GM12878 (cell line): ENCODE data around the gene FMNL2. TPM values are rescaled to one million over a fixed set of nuclear protein-coding genes. Genes with fewer than 3 reads are reported as not detected.

Experiments
- ATAC-seq: fragments of 200-7000 bp; cut with Tn5 transposase; 3 replicates; pipeline ENCODE4 v1.9.1; 2020; ENCODE audit warnings: mild to moderate bottlenecking, moderate library complexity
- BruUV-seq: library from RNA; stranded (reverse); fragments of 400-500 nt; replicated peaks from 2 replicates; lab custom pipeline; 2021; lab: Mats Ljungman, UMichigan
- CTCF ChIA-PET: fragments of 300-600 bp; sonication (Branson Sonifier 250); formaldehyde crosslinking; extraction: SDS; loops from one replicate; lab custom pipeline; 2021; ENCODE audit warnings: inconsistent platforms; lab: Yijun Ruan, JAX
- POLR2A ChIA-PET: fragments of 350-600 bp; formaldehyde crosslinking; extraction: SDS; loops from one replicate; lab custom pipeline; 2021; ENCODE audit warnings: inconsistent platforms; lab: Charles Lee
- RAD21 ChIA-PET: fragments of 300-600 bp; sonication (Branson Sonifier 250); formaldehyde crosslinking; loops from one replicate; lab custom pipeline; 2023; ENCODE audit warnings: antibody characterized with exemption; ENCODE audit not compliant: unreplicated experiment; lab: Charles Lee
- SMC1A ChIA-PET: fragments of 300-600 bp; sonication (Branson Sonifier 250); formaldehyde crosslinking; loops from one replicate; lab custom pipeline; 2023; ENCODE audit not compliant: unreplicated experiment, uncharacterized antibody; lab: Charles Lee
- DNase-seq: peaks from one replicate; pipeline ENCODE4 v3.0.0-alpha.2; 2011; ENCODE audit warnings: low read depth, low spot score
- FAIRE-seq: peaks from 3 replicates; lab custom pipeline; 2011; peaks lifted over from hg19 to GRCh38; lab: Jason Lieb, UNC
- H2AFZ ChIP-seq: 2 replicates; pipeline ENCODE4 v1.6.0; 2011; ENCODE audit warnings: low read depth, low read length, control low read depth; ENCODE audit not compliant: control insufficient read depth
- H3K27ac ChIP-seq: 2 replicates; pipeline ENCODE4 v1.5.1; 2011; ENCODE audit warnings: control low read depth; ENCODE audit not compliant: control insufficient read depth, insufficient read depth
- H3K27me3 ChIP-seq, 2 experiments: replicated peaks in 1 of 2; 2 replicates each; pipeline versions ENCODE4 v1.6.0 to v1.6.1; 2011; ENCODE audit warnings: low read length in 1 of 2; ENCODE audit not compliant: control insufficient read depth in 2 of 2, insufficient read depth in 2 of 2
- H3K36me3 ChIP-seq, 2 experiments: 2 replicates each; pipeline ENCODE4 v1.5.1; 2011; ENCODE audit warnings: low read length in 1 of 2; ENCODE audit not compliant: control insufficient read depth in 2 of 2, insufficient read depth in 2 of 2
- H3K4me1 ChIP-seq: 2 replicates; pipeline ENCODE4 v1.6.1; 2011; ENCODE audit warnings: mild to moderate bottlenecking, low read length, moderate library complexity, mixed read lengths; ENCODE audit not compliant: control insufficient read depth, insufficient read depth
- H3K4me2 ChIP-seq: 2 replicates; pipeline ENCODE4 v1.6.0; 2011; ENCODE audit warnings: control low read depth; ENCODE audit not compliant: control insufficient read depth, insufficient read depth
- H3K4me3 ChIP-seq: fragments of 200-600 bp; sonication (generic); 2 replicates; pipeline ENCODE4 v1.5.1; 2016
- H3K79me2 ChIP-seq: 2 replicates; pipeline ENCODE4 v1.6.0; 2011; ENCODE audit warnings: low read length; ENCODE audit not compliant: control insufficient read depth, insufficient read depth
- H3K9ac ChIP-seq: 2 replicates; pipeline ENCODE4 v1.8.0; 2011; ENCODE audit warnings: low read length, control low read depth, mixed read lengths; ENCODE audit not compliant: control insufficient read depth, insufficient read depth
- H3K9me3 ChIP-seq: replicated peaks from 3 replicates; pipeline ENCODE4 v1.5.1; 2011; ENCODE audit warnings: mild to moderate bottlenecking, low read length; ENCODE audit not compliant: control insufficient read depth, insufficient read depth
- H4K20me1 ChIP-seq: 2 replicates; pipeline ENCODE4 v1.6.0; 2011; ENCODE audit not compliant: control insufficient read depth, insufficient read depth
- BMI1 ChIP-seq: fragments of 450-650 bp; IDR thresholded peaks from 2 replicates; pipeline ENCODE4 v1.6.1; 2016; ENCODE audit warnings: mild to moderate bottlenecking, moderate library complexity, borderline replicate concordance
- BRCA1 ChIP-seq: IDR thresholded peaks from 2 replicates; pipeline ENCODE4 v1.6.1; 2011; ENCODE audit warnings: low read depth, low read length, improper control_type of control experiment
- ETV6 ChIP-seq, 2 experiments: fragments of 450-650 bp in 1 of 2; IDR thresholded peaks in 1 of 2; conservative IDR thresholded peaks in 1 of 2; 2 replicates each; pipeline ENCODE4 v1.6.1; 2014; ENCODE audit warnings: antibody characterized with exemption in 1 of 2, borderline replicate concordance in 1 of 2, low read depth in 1 of 2, mild to moderate bottlenecking in 1 of 2, moderate library complexity in 1 of 2
- IKZF1 ChIP-seq: fragments of 450-650 bp; conservative IDR thresholded peaks from 2 replicates; pipeline ENCODE4 v1.6.1; 2017; ENCODE audit warnings: antibody characterized with exemption, mild to moderate bottlenecking
- IKZF2 ChIP-seq, 2 experiments: fragments of 450-650 bp; IDR thresholded peaks; 2 replicates each; pipeline ENCODE4 v1.6.1; 2017; ENCODE audit warnings: mild to moderate bottlenecking in 2 of 2, moderate library complexity in 2 of 2
- MTA2 ChIP-seq: fragments of 450-650 bp; IDR thresholded peaks from 2 replicates; pipeline ENCODE4 v1.6.1; 2016; ENCODE audit warnings: low read depth, mild to moderate bottlenecking, moderate library complexity
- NRF1 ChIP-seq: conservative IDR thresholded peaks from 2 replicates; pipeline ENCODE4 v1.6.1; 2011; ENCODE audit warnings: mild to moderate bottlenecking, low read depth, low read length, improper control_type of control experiment
- SMC3 ChIP-seq: IDR thresholded peaks from 2 replicates; pipeline ENCODE4 v1.6.1; 2011; ENCODE audit warnings: low read length, improper control_type of control experiment, borderline replicate concordance
- YBX1 ChIP-seq: fragments of 450-650 bp; IDR thresholded peaks from 2 replicates; pipeline ENCODE4 v1.6.1; 2016; ENCODE audit warnings: antibody characterized with exemption
- WGBS: methylation state at CpG from one replicate; pipeline ENCODE4 v1.1.6; 2016; ENCODE audit warnings: low lambda C conversion rate; ENCODE audit not compliant: insufficient replicate concordance, insufficient coverage; ENCODE audit errors: missing lambda C conversion rate; 5-methylcytosine and 5-hydroxymethylcytosine counted together
- in situ Hi-C: fragments of 300-500 bp; cut with MboI; formaldehyde crosslinking; loops from 9 replicates; pipeline ENCODE4 v1.14.3; 2018; ENCODE audit warnings: mixed read lengths
- intact Hi-C: fragments of 100-400 bp; cut with micrococcal nuclease; formaldehyde crosslinking; loops from one replicate; pipeline ENCODE4 v1.14.2; 2022; ENCODE audit not compliant: unreplicated experiment
- polyA plus RNA-seq, 11 experiments: library from polyadenylated mRNA; depleted of rRNA in 4 of 11; unstranded in 6 of 11; stranded (reverse) in 5 of 11; fragments of >200 nt; fragmentation: Nextera tagmentation in 4 of 11; fragmentation: Illumina TruSeq in 1 of 11; extraction: Ambion mirVana in 4 of 11; extraction: Trizol in 1 of 11; gene quantifications; 1 replicate in 1 of 11; 2 replicates in 10 of 11; pipeline versions ENCODE4 v1.2.1 to v1.2.3, GENCODE V29; 2011 to 2016; ENCODE audit warnings: inconsistent platforms in 2 of 11, missing spikeins in 2 of 11, low read depth in 1 of 11
- total RNA-seq, 4 experiments: library from RNA; depleted of rRNA in 3 of 4; stranded (reverse); fragments of >200 nt in 3 of 4; fragmentation: Illumina TruSeq in 1 of 4; extraction: Trizol in 1 of 4; gene quantifications; 2 replicates each; pipeline versions ENCODE4 v1.2.1 to v1.2.3, GENCODE V29; 2013 to 2021
- TF ChIP-seq, protein P1 (sequence below): fragments of 450-650 bp; IDR thresholded peaks from 2 replicates; pipeline ENCODE4 v1.6.1; 2018; ENCODE audit warnings: borderline replicate concordance, mild to moderate bottlenecking; ENCODE audit not compliant: partially characterized antibody
- TF ChIP-seq, protein P2 (sequence below): fragments of 450-650 bp; IDR thresholded peaks from 2 replicates; pipeline ENCODE4 v1.6.1; 2016; ENCODE audit warnings: mild to moderate bottlenecking, moderate library complexity, borderline replicate concordance
- TF ChIP-seq, protein P3 (sequence below): fragments of 150-350 bp; IDR thresholded peaks from 2 replicates; pipeline ENCODE4 v1.6.1; 2014; ENCODE audit warnings: mild to moderate bottlenecking, low read depth, low read length
- TF ChIP-seq, protein P4 (sequence below): IDR thresholded peaks from 2 replicates; pipeline ENCODE4 v1.6.1; 2011; ENCODE audit warnings: low read depth, mild to moderate bottlenecking, low read length, moderate library complexity, borderline replicate concordance; ENCODE audit errors: extremely low read depth

FMNL2 gene
- total and polyA plus RNA-seq, 10 of the 15 experiments (the other 5 are each of a cell fraction or from before 2014, with no cell fraction given) = 0.13 to 9.9 (median 0.35) TPM

DNA sequence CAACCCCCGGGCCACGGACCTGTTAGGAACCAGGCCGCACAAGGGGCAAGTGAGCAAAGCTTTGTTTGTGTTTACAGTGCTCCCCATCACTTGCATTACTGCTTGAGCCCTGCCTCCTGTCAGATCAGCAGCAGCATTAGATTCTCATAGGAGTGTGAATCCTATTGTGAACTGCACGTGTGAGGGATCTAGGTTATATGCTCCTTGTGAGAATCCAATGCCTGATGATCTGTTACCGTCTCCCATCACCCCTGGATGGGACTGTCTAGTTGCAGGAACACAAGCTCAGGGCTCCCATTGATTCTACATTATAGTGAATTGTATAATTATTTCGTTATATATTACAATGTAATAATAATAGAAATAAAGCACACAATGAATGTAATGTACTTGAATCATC lies 125.6 kb downstream of the FMNL2 start:
- intact Hi-C loops = loop anchor here (10.0 kb wide), 1 partner anchor 286 kb away; the partner anchor contains the start of gene STAM2
- ChIA-PET RAD21 (no interaction called here), POLR2A (interaction anchor here (1.2 kb wide), 1 partner anchor 13 kb away, joined by 3 read pairs; no protein-coding TSS in a partner anchor), CTCF (interaction anchor here (2.3 kb wide), 1 partner anchor 175 kb away, joined by 7 read pairs; no protein-coding TSS in a partner anchor), SMC1A (interaction anchor here (1.0 to 2.2 kb wide), 7 partner anchors 11 to 172 kb away, joined by 3 to 4 read pairs (median 3); no protein-coding TSS in a partner anchor)
- DNase-seq (no peak), ATAC-seq (no peak), FAIRE-seq (no peak)
- in situ Hi-C loops = no loop called here
- Histone ChIP-seq H3K4me3 (no peak overlapping the region), H3K9ac (no peak overlapping the region), H3K27me3 (no peaks in the 10 kb centered on the region), H2AFZ (no peak overlapping the region), H3K4me2 (no peak overlapping the region), H3K27ac (no peak overlapping the region), H3K79me2 (no peaks in the 10 kb centered on the region), H4K20me1 (no peaks in the 10 kb centered on the region), H3K9me3 (no peaks in the 10 kb centered on the region), H3K4me1 (no peaks in the 10 kb centered on the region), H3K36me3 (no peaks in the 10 kb centered on the region)
- 48% methylated on average over 6 of the region's 6 CpGs for WGBS
- no TSS peak for BruUV-seq
- no peak for TF ChIP-seq ETV6 (conservative IDR thresholded peaks at IDR 0.05 in 1 of 2, IDR thresholded peaks at IDR 0.05 in 1 of 2; ENCODE audit: borderline replicate concordance in 1 of 2, low read depth in 1 of 2)
- no peak for TF ChIP-seq BRCA1
- TF ChIP-seq BMI1 = no peak
- no peak for TF ChIP-seq MTA2
- TF ChIP-seq, protein P1, sequence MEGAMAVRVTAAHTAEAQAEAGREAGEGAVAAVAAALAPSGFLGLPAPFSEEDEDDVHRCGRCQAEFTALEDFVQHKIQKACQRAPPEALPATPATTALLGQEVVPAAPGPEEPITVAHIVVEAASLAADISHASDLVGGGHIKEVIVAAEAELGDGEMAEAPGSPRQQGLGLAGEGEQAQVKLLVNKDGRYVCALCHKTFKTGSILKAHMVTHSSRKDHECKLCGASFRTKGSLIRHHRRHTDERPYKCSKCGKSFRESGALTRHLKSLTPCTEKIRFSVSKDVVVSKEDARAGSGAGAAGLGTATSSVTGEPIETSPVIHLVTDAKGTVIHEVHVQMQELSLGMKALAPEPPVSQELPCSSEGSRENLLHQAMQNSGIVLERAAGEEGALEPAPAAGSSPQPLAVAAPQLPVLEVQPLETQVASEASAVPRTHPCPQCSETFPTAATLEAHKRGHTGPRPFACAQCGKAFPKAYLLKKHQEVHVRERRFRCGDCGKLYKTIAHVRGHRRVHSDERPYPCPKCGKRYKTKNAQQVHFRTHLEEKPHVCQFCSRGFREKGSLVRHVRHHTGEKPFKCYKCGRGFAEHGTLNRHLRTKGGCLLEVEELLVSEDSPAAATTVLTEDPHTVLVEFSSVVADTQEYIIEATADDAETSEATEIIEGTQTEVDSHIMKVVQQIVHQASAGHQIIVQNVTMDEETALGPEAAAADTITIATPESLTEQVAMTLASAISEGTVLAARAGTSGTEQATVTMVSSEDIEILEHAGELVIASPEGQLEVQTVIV = no peak
- no peak for TF ChIP-seq IKZF2 (IDR thresholded peaks at IDR 0.05)
- TF ChIP-seq, protein P2, sequence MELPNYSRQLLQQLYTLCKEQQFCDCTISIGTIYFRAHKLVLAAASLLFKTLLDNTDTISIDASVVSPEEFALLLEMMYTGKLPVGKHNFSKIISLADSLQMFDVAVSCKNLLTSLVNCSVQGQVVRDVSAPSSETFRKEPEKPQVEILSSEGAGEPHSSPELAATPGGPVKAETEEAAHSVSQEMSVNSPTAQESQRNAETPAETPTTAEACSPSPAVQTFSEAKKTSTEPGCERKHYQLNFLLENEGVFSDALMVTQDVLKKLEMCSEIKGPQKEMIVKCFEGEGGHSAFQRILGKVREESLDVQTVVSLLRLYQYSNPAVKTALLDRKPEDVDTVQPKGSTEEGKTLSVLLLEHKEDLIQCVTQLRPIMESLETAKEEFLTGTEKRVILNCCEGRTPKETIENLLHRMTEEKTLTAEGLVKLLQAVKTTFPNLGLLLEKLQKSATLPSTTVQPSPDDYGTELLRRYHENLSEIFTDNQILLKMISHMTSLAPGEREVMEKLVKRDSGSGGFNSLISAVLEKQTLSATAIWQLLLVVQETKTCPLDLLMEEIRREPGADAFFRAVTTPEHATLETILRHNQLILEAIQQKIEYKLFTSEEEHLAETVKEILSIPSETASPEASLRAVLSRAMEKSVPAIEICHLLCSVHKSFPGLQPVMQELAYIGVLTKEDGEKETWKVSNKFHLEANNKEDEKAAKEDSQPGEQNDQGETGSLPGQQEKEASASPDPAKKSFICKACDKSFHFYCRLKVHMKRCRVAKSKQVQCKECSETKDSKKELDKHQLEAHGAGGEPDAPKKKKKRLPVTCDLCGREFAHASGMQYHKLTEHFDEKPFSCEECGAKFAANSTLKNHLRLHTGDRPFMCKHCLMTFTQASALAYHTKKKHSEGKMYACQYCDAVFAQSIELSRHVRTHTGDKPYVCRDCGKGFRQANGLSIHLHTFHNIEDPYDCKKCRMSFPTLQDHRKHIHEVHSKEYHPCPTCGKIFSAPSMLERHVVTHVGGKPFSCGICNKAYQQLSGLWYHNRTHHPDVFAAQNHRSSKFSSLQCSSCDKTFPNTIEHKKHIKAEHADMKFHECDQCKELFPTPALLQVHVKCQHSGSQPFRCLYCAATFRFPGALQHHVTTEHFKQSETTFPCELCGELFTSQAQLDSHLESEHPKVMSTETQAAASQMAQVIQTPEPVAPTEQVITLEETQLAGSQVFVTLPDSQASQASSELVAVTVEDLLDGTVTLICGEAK = no peak
- no peak for TF ChIP-seq IKZF1
- no peak for TF ChIP-seq SMC3
- TF ChIP-seq, protein P3, sequence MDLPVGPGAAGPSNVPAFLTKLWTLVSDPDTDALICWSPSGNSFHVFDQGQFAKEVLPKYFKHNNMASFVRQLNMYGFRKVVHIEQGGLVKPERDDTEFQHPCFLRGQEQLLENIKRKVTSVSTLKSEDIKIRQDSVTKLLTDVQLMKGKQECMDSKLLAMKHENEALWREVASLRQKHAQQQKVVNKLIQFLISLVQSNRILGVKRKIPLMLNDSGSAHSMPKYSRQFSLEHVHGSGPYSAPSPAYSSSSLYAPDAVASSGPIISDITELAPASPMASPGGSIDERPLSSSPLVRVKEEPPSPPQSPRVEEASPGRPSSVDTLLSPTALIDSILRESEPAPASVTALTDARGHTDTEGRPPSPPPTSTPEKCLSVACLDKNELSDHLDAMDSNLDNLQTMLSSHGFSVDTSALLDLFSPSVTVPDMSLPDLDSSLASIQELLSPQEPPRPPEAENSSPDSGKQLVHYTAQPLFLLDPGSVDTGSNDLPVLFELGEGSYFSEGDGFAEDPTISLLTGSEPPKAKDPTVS = no peak
- no peak for TF ChIP-seq NRF1
- TF ChIP-seq, protein P4, sequence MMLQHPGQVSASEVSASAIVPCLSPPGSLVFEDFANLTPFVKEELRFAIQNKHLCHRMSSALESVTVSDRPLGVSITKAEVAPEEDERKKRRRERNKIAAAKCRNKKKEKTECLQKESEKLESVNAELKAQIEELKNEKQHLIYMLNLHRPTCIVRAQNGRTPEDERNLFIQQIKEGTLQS = no peak
- TF ChIP-seq YBX1 = no peak
